Measurements from ENCODE around the gene LEP.

The LEP gene

DNA sequence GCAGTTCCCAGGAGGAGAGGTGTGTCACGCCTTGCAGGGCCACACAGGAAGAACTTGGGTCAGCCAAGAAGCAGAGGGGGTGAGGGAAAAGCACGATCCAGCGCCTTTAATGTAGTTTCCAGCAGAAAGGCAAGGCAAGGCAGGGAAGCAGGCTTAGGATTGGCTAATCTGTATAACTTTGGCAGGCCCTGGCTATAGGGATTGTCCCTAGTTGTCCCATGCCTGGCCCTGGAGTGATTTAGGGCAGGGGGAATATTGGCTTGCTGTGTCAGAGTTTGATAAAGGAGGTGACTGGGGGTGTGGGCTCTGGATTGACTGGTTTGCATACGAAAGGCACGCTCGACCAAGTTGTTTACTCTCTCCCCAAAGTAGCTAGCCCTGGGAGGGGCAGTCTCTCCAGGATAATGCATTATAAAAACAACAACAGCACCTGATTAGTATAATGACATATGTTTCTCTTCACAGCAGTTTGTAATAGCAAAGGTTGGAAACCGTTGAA lies 58.1 kb downstream of the LEP start:
- DNase-seq (ENCODE audit: low read depth): no peak
- TF ChIP-seq, protein P1, sequence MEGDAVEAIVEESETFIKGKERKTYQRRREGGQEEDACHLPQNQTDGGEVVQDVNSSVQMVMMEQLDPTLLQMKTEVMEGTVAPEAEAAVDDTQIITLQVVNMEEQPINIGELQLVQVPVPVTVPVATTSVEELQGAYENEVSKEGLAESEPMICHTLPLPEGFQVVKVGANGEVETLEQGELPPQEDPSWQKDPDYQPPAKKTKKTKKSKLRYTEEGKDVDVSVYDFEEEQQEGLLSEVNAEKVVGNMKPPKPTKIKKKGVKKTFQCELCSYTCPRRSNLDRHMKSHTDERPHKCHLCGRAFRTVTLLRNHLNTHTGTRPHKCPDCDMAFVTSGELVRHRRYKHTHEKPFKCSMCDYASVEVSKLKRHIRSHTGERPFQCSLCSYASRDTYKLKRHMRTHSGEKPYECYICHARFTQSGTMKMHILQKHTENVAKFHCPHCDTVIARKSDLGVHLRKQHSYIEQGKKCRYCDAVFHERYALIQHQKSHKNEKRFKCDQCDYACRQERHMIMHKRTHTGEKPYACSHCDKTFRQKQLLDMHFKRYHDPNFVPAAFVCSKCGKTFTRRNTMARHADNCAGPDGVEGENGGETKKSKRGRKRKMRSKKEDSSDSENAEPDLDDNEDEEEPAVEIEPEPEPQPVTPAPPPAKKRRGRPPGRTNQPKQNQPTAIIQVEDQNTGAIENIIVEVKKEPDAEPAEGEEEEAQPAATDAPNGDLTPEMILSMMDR (IDR thresholded peaks at IDR 0.05; ENCODE audit: insufficient read depth, low read depth, low read length, missing control alignments): no peak
- H3K4me3 ChIP-seq (ENCODE audit: low read depth, low read length): no peak overlapping the region

DNA sequence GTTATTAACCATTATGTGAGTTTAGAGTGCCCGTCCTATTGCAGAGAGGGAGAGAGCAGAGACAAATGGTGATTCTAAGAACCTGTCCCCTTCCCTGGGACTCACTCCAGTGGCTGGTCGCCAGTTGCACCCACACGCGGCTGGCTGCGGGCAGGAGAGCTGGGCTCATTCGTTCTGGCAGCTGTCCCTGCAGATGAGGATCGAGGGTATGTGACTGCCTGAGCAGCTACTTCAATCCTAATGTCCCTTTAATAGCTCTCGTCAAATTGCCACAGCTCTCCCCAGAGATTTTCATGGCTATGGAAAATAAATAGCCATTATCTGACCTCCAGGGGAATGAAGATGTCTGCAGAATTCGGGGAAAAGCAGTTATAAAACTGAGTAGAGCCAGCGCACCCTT lies 61.1 kb downstream of the LEP start:
- H3K4me3 ChIP-seq (ENCODE audit: low read depth, low read length): no peak overlapping the region
- DNase-seq (ENCODE audit: low read depth): no peak
- TF ChIP-seq, protein P1 (IDR thresholded peaks at IDR 0.05; ENCODE audit: insufficient read depth, low read depth, low read length, missing control alignments): no peak

DNA sequence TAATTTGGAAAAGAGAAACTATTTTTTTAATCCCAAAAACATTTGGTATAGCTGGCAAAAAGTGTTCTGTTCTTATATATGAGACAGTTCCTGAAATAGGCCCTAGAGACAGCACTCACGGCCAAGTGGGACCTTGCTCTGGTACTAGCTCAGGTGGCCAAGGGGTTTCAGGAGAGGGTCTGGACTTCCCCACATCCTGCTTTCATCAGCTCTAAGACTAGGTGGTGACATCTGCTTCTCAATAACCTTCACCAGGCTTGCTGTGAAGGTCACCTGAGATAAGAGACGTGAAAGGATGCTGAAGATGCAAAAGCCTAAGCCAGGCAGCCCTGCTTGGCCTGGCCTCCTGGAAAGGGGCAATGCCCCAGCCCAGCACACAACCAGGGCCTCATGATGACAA lies 62.1 kb downstream of the LEP start:
- no peak overlapping the region for H3K4me3 ChIP-seq (ENCODE audit: low read depth, low read length)
- DNase-seq (ENCODE audit: low read depth): no peak
- TF ChIP-seq, protein P1 (IDR thresholded peaks at IDR 0.05; ENCODE audit: insufficient read depth, low read depth, low read length, missing control alignments): no peak

DNA sequence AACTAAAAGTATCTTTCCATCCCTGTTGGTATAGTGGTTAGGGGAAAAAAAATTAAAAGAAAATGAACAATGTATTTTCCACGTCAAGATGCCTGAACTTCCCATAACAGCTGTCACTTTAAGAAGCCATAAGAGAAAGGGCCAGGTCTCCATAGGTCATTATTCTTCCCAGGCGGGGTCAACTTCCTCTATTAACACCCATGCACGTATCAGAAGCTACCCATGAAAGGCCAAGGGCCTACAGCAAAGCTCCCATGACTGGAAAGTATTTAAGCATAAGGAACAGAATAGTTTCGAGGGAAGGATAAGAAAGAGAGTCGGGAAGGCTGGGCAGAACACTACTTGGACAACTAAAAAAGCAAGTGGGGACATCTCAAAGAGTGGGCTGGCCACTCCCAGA lies 62.6 kb downstream of the LEP start:
- no peak for DNase-seq (ENCODE audit: low read depth)
- TF ChIP-seq, protein P1 (IDR thresholded peaks at IDR 0.05; ENCODE audit: insufficient read depth, low read depth, low read length, missing control alignments): no peak

DNA sequence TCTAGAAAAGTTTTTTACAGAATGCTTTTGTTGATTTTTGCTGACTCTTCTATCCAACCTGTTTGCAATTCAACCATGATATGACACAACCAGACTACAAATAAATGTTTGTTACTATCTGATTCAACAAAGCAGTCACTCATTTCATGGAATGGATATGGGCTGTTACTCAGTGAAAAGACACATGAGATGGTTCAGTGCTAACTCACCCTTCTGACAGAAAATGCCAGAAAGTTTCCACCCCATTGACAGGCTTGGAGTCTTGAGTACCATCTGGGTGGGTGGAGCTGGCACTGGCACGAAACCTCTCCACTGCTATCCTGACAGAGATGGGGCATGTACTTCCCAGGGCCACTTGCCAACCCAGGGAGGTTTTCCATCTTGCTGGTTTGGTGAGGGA lies 63.1 kb downstream of the LEP start:
- DNase-seq (ENCODE audit: low read depth): no peak
- TF ChIP-seq, protein P1 (IDR thresholded peaks at IDR 0.05; ENCODE audit: insufficient read depth, low read depth, low read length, missing control alignments): no peak
- no peak overlapping the region for H3K4me3 ChIP-seq (ENCODE audit: low read depth, low read length)

More for the DNA sequence above, 62.6 kb downstream of the LEP start:
- H3K4me3 ChIP-seq (ENCODE audit: low read depth, low read length): no peak overlapping the region

DNA sequence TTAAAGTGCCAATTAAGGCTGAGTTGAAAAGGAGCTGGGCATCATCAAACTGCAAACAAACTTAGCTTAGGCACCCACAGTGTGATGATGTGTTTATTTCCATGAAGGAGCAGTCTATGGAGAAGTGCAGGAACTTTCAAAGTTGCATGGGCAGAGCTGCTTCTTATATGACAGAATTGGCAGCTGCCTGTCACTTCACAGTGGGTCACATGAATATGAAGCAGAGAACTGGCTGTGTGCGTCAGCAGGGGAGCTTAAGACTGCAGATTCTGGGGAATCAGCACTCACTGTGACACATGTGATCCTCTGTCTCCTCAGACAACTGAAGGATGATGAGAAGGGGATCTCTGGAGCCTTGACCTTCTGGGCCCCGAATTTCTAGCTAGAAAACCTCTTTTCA lies 66.0 kb downstream of the LEP start:
- TF ChIP-seq, protein P1 (IDR thresholded peaks at IDR 0.05; ENCODE audit: insufficient read depth, low read depth, low read length, missing control alignments): no peak
- no peak for DNase-seq (ENCODE audit: low read depth)
- H3K4me3 ChIP-seq (ENCODE audit: low read depth, low read length): no peak overlapping the region

All from GM12865 (cell line).